NK-92 (cell line): Measurements from ENCODE around the gene HCN2.
"Not testable (repeated sequence)": the region's sequence is repeated elsewhere in the genome, so short reads cannot be mapped to it uniquely, and the experiment has no call there.

Source experiments
- DNase-seq: peaks from one replicate; lab custom pipeline; 2025; ENCODE audit not compliant: unreplicated experiment; lab: John Stamatoyannopoulos, UW

The HCN2 gene

DNA sequence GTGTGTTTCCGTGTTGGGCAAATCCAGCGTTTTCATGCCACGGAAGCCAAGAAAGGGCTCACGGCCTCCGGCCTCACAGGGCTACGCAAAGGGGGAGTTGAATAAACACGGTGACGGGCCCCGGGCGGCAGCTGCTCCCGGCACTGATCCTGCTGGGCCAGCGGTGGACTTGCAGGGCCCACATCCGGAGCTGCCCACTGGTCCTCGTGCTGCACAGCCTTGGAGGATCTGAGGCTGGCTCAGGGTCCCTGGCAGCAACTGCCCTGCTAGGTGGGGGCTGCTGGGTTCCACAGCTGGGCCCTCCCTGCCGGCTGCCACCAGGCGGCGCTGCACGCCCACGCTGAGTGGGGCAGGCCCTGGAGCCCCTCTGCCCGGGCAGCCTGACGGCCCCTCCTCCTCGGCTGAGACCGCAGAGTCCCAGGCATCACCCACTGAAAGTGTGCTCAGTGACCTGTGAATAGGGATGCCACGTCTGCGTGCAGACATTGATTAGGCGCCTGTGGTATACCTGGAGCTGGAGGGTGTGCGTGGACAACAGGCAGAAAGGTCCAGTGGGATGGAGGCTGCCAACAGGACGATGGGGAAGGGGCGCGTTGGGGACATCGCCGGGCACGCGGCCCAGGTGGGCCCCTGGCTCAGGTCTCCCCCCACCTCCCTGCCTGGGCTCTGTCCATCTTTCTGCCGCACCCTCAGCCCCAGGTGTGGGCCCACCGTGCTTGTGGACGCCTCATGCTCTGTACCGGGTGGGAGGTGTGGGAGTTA lies 5.3 kb upstream of the HCN2 start:
- no peak for DNase-seq

DNA sequence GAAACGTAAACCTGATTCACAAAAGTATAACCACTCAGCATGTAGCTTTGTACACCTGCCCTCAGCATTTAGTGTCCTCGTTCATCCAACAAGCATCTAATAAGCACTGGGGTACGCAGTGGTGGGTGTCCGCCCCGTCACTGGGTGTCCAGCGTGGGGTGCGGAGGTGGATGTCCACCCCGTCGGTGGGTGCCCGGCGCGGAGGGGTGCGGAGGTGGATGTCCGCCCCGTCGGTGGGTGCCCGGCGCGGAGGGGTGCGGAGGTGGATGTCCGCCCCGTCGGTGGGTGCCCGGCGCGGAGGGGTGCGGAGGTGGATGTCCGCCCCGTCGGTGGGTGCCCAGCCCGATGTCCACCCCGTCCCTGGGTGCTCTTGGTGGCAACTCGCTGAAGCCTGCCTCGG lies 4.5 kb upstream of the HCN2 start:
- DNase-seq = not testable (repeated sequence)

DNA sequence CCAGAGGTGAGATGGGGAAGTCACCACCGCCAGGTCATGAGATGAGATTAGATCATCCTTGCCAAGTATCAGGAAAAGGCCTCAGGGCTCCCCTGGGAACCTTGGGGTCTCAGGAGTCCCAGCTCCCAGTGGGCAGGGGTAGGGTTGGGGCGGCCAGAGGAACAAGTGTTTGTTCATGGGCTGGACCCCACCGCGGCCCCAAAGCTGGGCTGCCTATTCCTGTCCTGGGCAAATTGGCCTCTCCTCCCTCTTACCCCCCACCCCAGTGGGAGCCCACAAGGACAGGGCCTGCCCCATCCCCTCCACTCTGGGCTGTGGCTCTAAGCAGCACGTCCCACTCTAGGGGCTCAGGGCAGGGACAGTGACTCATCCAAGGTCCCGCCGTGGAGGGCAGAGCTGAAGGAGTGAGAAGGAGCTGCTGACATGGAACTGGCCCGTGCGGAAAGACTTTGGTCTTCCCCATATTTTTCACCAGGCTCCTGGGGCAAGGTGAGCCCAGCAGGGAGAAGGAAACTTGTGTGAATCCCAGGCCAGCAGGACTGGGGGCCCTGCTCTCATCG lies 4.0 kb upstream of the HCN2 start:
- no peak for DNase-seq

GRCh38 chr19:588093-588740 lies 1.5 kb upstream of the HCN2 start:
- no peak for DNase-seq

DNA sequence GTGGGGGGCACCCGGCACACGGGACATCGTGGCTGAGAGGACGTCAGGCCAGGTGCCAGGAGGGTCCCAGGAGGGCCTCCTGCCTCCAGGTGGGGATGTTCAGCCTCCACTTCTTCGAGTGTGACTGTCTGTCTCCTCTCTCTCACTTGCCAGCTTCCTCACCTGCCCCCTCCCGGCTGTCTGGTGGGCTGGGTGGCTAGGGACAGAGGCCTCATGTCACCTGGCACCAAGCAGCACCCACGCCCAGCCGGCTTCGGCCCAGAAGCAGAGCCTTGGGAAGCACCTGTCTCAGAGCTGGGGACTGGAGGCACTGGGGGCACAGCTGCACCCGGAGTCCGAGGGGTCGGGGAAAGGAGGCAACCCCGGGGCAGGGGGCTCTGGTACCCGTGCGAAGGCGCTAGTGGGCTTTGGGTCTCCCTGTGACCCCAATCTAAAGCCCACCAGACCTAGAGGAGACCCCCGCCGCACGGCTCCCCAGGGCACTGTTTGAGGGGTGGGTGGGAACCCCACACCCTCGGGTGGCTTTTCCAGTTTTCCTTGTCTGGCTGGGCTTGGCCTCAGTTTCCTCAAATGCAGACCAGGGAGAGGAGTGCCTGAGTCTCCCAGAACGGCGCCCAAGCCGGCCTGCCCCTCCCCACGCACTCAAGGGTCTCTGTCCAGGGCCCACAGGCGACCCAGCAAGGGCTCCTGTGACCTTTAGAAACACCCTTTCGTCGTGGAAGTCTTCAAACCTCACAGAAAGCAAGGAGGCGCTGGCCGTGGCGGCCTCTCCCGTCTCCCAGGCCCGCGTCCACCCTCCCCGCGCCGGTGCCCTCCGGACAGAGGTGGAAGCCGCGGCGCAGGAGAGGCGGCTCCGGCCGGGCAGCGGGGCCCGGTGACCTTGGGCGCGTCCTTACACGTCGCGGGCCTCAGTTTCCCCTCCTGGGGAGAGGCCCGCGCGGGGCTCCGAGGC lies 664 bp upstream of the HCN2 start:
- DNase-seq = no peak

GRCh38 chr19:590396-590745 lies 690 bp downstream of the HCN2 start:
- no peak for DNase-seq

DNA sequence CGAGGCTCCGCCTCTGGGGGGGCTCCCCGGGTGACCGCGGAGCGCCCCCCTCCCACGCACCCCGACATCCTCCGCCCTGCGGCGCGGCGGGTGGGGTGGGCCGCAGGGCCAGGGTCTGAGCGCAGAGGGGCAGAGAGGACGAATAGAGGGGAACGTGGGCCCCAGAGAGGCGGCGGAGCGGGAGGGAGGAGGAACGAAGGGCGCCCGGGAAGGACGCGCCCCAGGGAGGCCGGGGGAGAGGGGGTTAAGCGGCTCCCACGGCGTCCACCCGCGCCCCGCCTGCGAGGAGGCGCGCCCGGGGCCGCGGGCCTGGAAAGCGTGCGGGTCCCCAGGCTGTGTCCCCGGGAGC lies 1.0 kb downstream of the HCN2 start:
- no peak for DNase-seq

DNA sequence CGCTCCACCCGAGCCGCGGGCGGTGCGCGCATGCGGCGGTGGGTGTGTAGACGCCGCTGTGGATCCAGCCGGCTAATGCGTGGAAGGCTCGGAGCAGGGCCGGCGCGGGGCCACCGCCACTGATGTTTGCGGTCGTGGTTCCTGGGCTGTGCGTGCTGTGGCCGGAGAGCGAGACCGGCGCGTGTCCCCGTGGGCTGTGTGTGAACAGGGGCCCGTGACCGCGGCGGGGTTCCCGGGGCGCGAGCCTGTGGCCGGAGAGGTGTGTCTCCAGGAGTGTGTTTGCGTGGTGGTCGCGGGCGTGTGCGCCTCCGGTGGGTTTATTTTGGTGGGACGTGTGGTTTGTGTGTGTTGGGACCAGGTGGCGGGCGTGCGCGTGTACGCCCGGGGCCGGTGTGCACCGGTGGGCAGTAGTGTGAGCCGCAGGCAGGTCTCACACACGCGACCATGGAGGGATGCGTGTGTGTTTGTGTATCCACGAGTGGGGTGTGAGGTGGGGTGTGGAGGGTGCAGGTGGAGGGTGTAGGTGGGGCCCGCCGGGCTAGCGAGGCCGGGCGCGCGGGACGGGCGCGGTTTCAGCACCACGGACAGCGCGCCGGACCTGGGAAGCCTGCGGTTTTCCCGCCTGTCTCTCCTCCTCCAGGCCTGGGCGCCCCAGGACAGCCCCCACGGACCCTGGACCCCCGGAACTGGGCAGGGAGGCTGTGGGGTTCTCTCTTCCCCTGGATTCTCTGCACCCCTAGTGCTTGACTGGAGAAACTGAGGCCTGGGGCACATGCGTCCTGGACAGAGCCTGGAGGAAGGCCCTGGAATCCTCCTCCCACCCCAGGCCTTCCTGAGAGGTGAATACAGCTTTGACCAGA lies 1.6 kb downstream of the HCN2 start:
- no peak for DNase-seq

DNA sequence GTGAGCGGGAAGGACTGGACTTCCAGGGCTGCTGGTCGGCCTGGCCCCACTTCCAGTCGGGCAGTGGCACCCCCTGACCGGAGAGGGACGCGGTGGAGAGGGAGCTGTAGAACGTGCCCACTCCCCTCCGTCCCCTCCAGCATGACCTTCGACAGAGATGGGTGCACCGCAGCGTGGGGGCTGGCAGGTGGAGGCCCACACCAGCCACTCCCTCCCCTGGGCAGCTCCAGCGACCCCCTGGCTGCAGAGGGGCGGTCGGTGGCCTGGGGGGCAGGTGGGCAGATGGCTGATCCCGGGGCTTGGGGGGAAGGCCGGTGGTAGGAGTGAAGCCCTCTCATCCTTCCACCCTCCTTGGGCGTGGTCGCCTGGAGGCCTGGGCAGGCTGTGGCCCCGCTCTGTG lies 2.4 kb downstream of the HCN2 start:
- DNase-seq = no peak

- no peak for DNase-seq
These were observed 3.4 kb downstream of the HCN2 start for GRCh38 chr19:593055-593454.

DNA sequence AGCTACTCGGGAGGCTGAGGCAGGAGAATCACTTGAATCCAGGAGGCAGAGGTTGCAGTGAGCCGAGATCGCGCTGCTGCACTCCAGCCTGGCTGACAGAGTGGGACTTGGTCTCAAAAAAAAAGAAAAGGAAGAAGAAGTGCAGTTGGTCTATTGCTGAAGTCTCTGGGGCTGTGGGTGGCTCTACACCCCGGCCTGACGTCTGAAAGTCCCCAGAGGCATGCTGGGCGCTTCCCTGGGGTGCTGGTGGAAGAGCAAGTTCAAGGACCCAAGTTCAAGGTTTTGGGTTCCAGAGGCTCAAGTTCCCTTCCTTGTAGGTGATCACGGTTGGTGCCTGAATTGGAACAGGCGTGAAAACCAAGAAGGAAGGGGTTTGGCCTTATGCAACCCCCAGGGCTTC lies 3.8 kb downstream of the HCN2 start:
- no peak for DNase-seq

GRCh38 chr19:594265-594870 lies 4.7 kb downstream of the HCN2 start:
- no peak for DNase-seq

- no peak for DNase-seq
These were observed 5.9 kb downstream of the HCN2 start for GRCh38 chr19:595326-596262.

- no peak for DNase-seq
These were observed 6.6 kb downstream of the HCN2 start for GRCh38 chr19:596263-596655.

- no peak for DNase-seq
These were observed 8.0 kb downstream of the HCN2 start for GRCh38 chr19:597406-598315.

- DNase-seq = no peak
These were observed 11.6 kb downstream of the HCN2 start for GRCh38 chr19:601310-601709.

GRCh38 chr19:601790-602189 lies 12.1 kb downstream of the HCN2 start:
- DNase-seq = no peak
